ENCODE data around the gene FCRL5. TPM values are rescaled to one million over a fixed set of nuclear protein-coding genes. Genes with fewer than 3 reads are reported as not detected.

The FCRL5 gene
- total RNA-seq, 4 donors from 2014 or later: 0.13 to 1.2 (median 0.28) TPM

GRCh38 chr1:157469300-157469699 is 83.0 kb downstream of the FCRL5 start:
- no peak for TF ChIP-seq CTCF (IDR thresholded peaks at IDR 0.05)
- no peak for DNase-seq (ENCODE audit: low spot score)
- ATAC-seq (ENCODE audit: low FRiP score): no peak

DNA sequence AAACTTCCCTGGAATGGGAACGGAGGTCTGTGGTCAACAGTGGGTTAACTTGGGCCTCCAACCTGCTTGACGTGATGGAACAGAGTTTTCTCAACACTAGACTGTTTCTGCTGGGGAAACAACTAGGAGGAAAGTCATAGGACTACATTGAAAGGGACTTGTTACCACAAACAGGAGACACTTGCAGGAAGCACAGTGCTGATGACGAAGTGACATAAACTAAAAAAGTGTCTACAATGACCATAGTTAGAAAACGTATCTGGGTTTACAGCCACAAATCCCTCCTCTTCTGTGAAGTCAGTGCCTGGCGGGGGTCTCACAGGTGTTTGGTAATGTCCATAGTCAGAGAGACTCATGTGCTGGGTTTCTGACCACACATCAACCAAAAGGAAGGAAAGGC is 86.3 kb downstream of the FCRL5 start:
- no peak for ATAC-seq (ENCODE audit: low FRiP score)
- DNase-seq (ENCODE audit: low spot score): no peak
- no peak for TF ChIP-seq CTCF (IDR thresholded peaks at IDR 0.05)

Other genes starting within 250 kb of the FCRL5 start
- not detected for gene FCRL4, start 45.6 kb upstream of the FCRL5 start, total RNA-seq
- gene FCRL3, start 148.3 kb upstream of the FCRL5 start, total RNA-seq: 1 to 10 TPM in 1 of 4 donors, under 1 TPM in 2, not detected in 1; 0.19 to 1.2 (median 0.28) TPM
- gene FCRL2, start 224.6 kb upstream of the FCRL5 start, total RNA-seq: under 1 TPM in 3 of 4 donors, not detected in 1; 0.32 to 0.56 (median 0.56) TPM

Measured in omental fat pad (tissue), 4 donors.